ENCODE results near the gene FLT1. TPM values are rescaled to one million over a fixed set of nuclear protein-coding genes. Genes with fewer than 3 reads are reported as not detected.

FLT1 gene
- polyA plus RNA-seq, 4 donors, result 0.45 to 8.8 (median 3.0) TPM

GRCh38 chr13:28513745-28514144 is 18.8 kb upstream of the FLT1 start:
- FAIRE-seq (no peak), DNase-seq (no peak)
- Histone ChIP-seq H3K27me3 (ENCODE audit: control insufficient read depth in 3 of 3, insufficient read depth in 3 of 3, low read length in 3 of 3) (no peaks in the 10 kb centered on the region), H3K4me1 (ENCODE audit: control insufficient read depth in 3 of 3, insufficient read depth in 2 of 3, low read depth in 1 of 3, low read length in 2 of 3) (no peaks in the 10 kb centered on the region), H3K27ac (ENCODE audit: low read depth in 1 of 3, low read length in 2 of 3) (no peak overlapping the region), H3K9me3 (ENCODE audit: control insufficient read depth in 2 of 2, insufficient read depth in 1 of 2, low read depth in 1 of 2, low read length in 1 of 2) (no peaks in the 10 kb centered on the region), H3K4me3 (ENCODE audit: low read depth in 1 of 3, low read length in 3 of 3) (no peak overlapping the region), H3K36me3 (ENCODE audit: control insufficient read depth in 3 of 3, insufficient read depth in 2 of 3, low read depth in 1 of 3, low read length in 3 of 3) (no peaks in the 10 kb centered on the region)
- 90 to 96% (median 92%) methylated on average over 4 of the region's 4 CpGs for WGBS, 3 donors

DNA sequence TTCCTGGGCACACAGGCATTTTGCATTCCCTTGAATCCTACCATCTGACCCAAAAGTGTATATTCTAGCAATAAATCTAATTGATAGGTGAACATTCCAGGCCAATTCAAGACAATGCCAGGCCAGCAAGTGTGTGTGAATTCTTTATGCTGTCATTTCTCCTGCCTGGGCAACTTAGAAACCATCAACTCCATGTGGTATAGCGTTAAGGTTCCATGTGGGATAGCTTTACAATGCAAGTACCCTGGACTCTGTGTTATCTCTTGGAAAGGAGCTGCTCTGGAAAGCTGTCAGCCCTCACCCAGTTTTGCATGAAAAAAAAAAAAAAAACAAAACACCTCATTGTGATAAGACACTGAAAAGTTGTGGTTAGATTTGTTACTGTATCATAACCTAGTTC is 15.6 kb upstream of the FLT1 start:
- no peaks in the 10 kb centered on the region for H3K9me3 ChIP-seq (ENCODE audit: control insufficient read depth in 2 of 2, insufficient read depth in 1 of 2, low read depth in 1 of 2, low read length in 1 of 2)
- FAIRE-seq (no peak), DNase-seq (no peak)
- no peak overlapping the region for H3K4me3 ChIP-seq (ENCODE audit: low read depth in 1 of 3, low read length in 3 of 3)
- H3K27ac ChIP-seq (ENCODE audit: low read depth in 1 of 3, low read length in 2 of 3), result no peak overlapping the region
- no peaks in the 10 kb centered on the region for H3K27me3 ChIP-seq (ENCODE audit: control insufficient read depth in 3 of 3, insufficient read depth in 3 of 3, low read length in 3 of 3)
- WGBS, 3 donors, result 31 to 62% (median 46%) methylated on average over 1 of the region's 1 CpG
- H3K4me1 ChIP-seq (ENCODE audit: control insufficient read depth in 3 of 3, insufficient read depth in 2 of 3, low read depth in 1 of 3, low read length in 2 of 3), result no peaks in the 10 kb centered on the region
- H3K36me3 ChIP-seq (ENCODE audit: control insufficient read depth in 3 of 3, insufficient read depth in 2 of 3, low read depth in 1 of 3, low read length in 3 of 3), result no peaks in the 10 kb centered on the region

DNA sequence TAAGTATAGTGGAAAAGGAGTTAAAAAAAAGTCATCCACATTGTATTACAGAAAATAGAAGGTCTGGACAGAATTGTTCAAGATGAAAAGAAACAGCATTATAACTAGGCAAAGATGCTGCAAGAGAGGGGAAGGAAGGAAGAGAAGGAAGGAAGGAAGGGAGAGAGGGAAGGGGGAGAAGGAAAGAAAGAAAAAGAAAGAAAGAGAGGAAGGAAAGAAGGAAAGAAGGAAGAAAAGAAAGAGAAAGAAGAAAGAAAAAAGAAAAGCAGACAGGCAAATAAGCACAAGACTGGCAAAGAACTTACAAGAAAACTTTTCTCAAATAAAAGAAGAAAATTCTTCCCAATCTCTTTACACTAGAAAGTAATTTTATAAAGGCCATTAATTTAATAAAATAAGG is 15.1 kb upstream of the FLT1 start:
- H3K4me3 ChIP-seq (ENCODE audit: low read depth in 1 of 3, low read length in 3 of 3), result no peak overlapping the region
- DNase-seq (no peak), FAIRE-seq (no peak)
- H3K9me3 ChIP-seq (ENCODE audit: control insufficient read depth in 2 of 2, insufficient read depth in 1 of 2, low read depth in 1 of 2, low read length in 1 of 2), result no peaks in the 10 kb centered on the region
- H3K27me3 ChIP-seq (ENCODE audit: control insufficient read depth in 3 of 3, insufficient read depth in 3 of 3, low read length in 3 of 3), result no peaks in the 10 kb centered on the region
- no peaks in the 10 kb centered on the region for H3K4me1 ChIP-seq (ENCODE audit: control insufficient read depth in 3 of 3, insufficient read depth in 2 of 3, low read depth in 1 of 3, low read length in 2 of 3)
- no peaks in the 10 kb centered on the region for H3K36me3 ChIP-seq (ENCODE audit: control insufficient read depth in 3 of 3, insufficient read depth in 2 of 3, low read depth in 1 of 3, low read length in 3 of 3)
- H3K27ac ChIP-seq (ENCODE audit: low read depth in 1 of 3, low read length in 2 of 3), result no peak overlapping the region

DNA sequence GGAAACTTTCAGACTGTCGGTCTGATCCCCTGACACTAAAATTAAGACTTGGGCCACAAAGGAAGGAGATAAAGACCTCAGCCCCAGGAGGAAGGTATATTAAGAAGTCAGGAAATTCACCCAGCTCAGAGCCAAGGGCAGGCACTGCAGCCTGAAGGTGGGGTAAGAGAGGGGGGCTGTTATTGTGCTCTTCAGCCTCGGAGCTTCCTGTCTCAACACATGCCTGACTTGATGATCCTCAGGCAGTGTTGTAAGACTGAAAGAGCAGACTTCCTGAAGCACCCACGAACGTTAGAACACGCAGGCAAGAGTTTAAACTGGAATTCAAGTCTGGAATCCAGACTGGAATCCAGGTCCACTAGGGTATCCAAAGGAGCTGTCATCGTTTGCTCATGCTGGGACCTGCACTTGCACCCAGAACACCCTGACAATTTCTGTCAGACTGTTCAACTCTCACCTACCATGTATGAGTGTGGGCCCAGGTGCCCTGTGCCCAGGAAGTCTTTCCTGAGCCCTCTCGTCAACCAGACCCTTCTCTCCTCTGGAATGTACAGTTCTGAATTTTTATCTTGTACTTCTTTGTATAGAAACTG is 10.7 kb upstream of the FLT1 start:
- H3K4me1 ChIP-seq (ENCODE audit: control insufficient read depth in 3 of 3, insufficient read depth in 2 of 3, low read depth in 1 of 3, low read length in 2 of 3), result no peaks in the 10 kb centered on the region
- FAIRE-seq (no peak), DNase-seq (no peak)
- 57 to 82% (median 60%) methylated on average over 7 of the region's 7 CpGs for WGBS, 3 donors
- no peak overlapping the region for H3K4me3 ChIP-seq (ENCODE audit: low read depth in 1 of 3, low read length in 3 of 3)
- H3K27me3 ChIP-seq (ENCODE audit: control insufficient read depth in 3 of 3, insufficient read depth in 3 of 3, low read length in 3 of 3), result no peaks in the 10 kb centered on the region
- H3K9me3 ChIP-seq (ENCODE audit: control insufficient read depth in 2 of 2, insufficient read depth in 1 of 2, low read depth in 1 of 2, low read length in 1 of 2), result no peaks in the 10 kb centered on the region
- H3K36me3 ChIP-seq (ENCODE audit: control insufficient read depth in 3 of 3, insufficient read depth in 2 of 3, low read depth in 1 of 3, low read length in 3 of 3), result no peaks in the 10 kb centered on the region
- no peak overlapping the region for H3K27ac ChIP-seq (ENCODE audit: low read depth in 1 of 3, low read length in 2 of 3)

DNA sequence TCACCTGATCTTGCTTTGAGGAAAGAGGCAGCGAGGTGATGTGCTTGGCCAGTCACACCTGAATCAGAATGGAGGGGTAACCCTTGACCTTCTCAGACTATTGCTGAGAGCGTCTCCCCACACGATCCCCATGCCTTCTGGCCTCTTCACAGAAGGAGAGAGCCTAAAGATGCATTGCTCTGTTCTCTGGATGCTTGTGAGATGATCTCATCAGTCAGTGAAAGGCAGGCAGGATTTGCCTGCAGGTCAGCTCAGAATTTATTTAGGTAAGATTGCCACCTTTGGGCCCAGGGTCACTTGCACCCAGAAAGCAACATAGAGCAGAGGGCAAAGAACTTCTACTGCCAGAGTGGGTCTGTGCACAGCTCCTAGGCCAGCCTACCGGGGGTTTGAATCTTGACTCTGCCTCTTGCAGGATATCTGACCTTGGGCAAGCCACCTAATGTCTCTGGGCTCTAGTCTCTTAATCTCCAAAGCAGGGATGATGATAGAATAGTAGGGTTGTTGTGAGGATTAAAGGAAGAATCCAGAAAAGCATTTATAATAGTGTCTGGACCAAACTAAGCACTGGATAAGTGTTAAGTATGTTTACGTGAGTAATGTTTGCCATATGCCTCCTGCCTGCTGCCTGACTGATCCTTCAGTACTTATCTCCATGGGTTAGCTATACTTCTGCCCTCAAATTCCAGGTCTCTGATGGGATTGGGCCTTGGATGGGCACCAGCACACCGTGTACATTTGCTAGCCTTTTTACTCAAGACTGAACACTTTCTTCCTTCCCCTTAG is 8.4 kb upstream of the FLT1 start:
- H3K9me3 ChIP-seq (ENCODE audit: control insufficient read depth in 2 of 2, insufficient read depth in 1 of 2, low read depth in 1 of 2, low read length in 1 of 2), result no peaks in the 10 kb centered on the region
- FAIRE-seq, result no peak
- no peak overlapping the region for H3K27ac ChIP-seq (ENCODE audit: low read depth in 1 of 3, low read length in 2 of 3)
- H3K27me3 ChIP-seq (ENCODE audit: control insufficient read depth in 3 of 3, insufficient read depth in 3 of 3, low read length in 3 of 3), result peaks cover 0 to 5% (median 0%) of the 10 kb centered on the region in 3 donors
- 68 to 73% (median 73%) methylated on average over 6 of the region's 6 CpGs for WGBS, 3 donors
- no peaks in the 10 kb centered on the region for H3K36me3 ChIP-seq (ENCODE audit: control insufficient read depth in 3 of 3, insufficient read depth in 2 of 3, low read depth in 1 of 3, low read length in 3 of 3)
- DNase-seq, result no peak
- H3K4me3 ChIP-seq (ENCODE audit: low read depth in 1 of 3, low read length in 3 of 3), result no peak overlapping the region
- H3K4me1 ChIP-seq (ENCODE audit: control insufficient read depth in 3 of 3, insufficient read depth in 2 of 3, low read depth in 1 of 3, low read length in 2 of 3), result no peaks in the 10 kb centered on the region

DNA sequence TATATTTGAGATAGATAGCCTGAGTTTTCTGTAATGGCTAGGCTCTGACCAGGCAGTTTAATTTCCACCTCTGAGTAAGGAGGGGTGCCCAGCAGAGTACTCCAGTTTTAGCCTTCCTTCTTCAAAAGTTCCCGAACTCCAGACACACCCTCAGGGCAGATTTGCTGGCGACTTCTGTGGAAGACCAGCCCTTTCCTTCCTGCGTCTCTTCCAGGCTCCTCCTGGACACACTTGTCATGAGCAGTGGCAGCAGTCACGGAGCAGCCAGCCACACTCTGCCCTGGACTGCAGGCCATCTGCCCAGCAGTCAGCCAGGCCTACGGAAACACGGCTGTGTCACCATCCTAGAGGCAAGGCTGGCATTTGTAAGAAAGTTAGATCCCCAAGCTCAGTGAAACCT is 6.6 kb upstream of the FLT1 start:
- Histone ChIP-seq H3K27me3 (ENCODE audit: control insufficient read depth in 3 of 3, insufficient read depth in 3 of 3, low read length in 3 of 3) (peaks cover 2 to 14% (median 3%) of the 10 kb centered on the region in 3 donors), H3K4me1 (ENCODE audit: control insufficient read depth in 3 of 3, insufficient read depth in 2 of 3, low read depth in 1 of 3, low read length in 2 of 3) (no peaks in the 10 kb centered on the region), H3K27ac (ENCODE audit: low read depth in 1 of 3, low read length in 2 of 3) (no peak overlapping the region), H3K4me3 (ENCODE audit: low read depth in 1 of 3, low read length in 3 of 3) (no peak overlapping the region), H3K36me3 (ENCODE audit: control insufficient read depth in 3 of 3, insufficient read depth in 2 of 3, low read depth in 1 of 3, low read length in 3 of 3) (no peaks in the 10 kb centered on the region), H3K9me3 (ENCODE audit: control insufficient read depth in 2 of 2, insufficient read depth in 1 of 2, low read depth in 1 of 2, low read length in 1 of 2) (no peaks in the 10 kb centered on the region)
- DNase-seq, result no peak
- FAIRE-seq, result no peak
- WGBS, 3 donors, result 80 to 88% (median 83%) methylated on average over 6 of the region's 6 CpGs

- FAIRE-seq, result no peak
- WGBS, 3 donors, result 76 to 80% (median 79%) methylated on average over 5 of the region's 5 CpGs
- H3K36me3 ChIP-seq (ENCODE audit: control insufficient read depth in 3 of 3, insufficient read depth in 2 of 3, low read depth in 1 of 3, low read length in 3 of 3), result no peaks in the 10 kb centered on the region
Observed at GRCh38 chr13:28499609-28500008, 4.7 kb upstream of the FLT1 start.

DNA sequence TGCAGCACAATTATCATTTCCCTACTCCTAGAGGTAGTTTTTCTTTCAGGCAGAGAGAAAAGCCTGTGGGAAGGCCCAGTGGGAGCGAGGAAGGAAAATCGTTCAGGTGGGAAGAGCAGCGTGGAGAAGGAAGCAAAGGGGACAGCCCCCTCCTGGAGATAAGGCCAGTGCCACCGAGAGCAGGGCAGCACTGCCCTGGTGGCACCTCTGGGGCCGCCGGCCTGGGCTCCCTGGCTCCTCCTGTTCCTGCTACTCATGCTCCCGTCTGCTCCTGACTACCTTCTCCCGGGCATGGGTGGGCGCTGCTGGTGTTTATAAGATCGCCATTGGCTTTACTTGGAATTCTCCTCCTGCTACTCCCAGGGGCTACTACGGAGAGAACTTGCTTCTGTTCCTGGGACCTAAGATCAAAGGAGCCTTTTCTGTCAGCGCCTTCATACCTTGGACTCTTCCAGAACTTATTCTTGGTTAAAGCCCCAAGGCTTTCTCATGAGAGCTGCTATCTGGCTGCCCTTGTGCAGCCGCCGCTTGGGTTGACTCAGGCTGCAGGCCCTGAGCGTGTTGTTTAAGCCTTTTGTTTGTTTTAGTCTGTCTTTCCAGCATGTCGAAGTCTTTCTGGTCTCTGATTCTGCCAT is 3.7 kb upstream of the FLT1 start:
- Histone ChIP-seq H3K9me3 (ENCODE audit: control insufficient read depth in 2 of 2, insufficient read depth in 1 of 2, low read depth in 1 of 2, low read length in 1 of 2) (no peaks in the 10 kb centered on the region), H3K27ac (ENCODE audit: low read depth in 1 of 3, low read length in 2 of 3) (no peak overlapping the region), H3K4me1 (ENCODE audit: control insufficient read depth in 3 of 3, insufficient read depth in 2 of 3, low read depth in 1 of 3, low read length in 2 of 3) (peaks cover 0 to 7% (median 0%) of the 10 kb centered on the region in 3 donors), H3K27me3 (ENCODE audit: control insufficient read depth in 3 of 3, insufficient read depth in 3 of 3, low read length in 3 of 3) (peaks cover 21 to 40% (median 25%) of the 10 kb centered on the region in 3 donors), H3K4me3 (ENCODE audit: low read depth in 1 of 3, low read length in 3 of 3) (no peak overlapping the region), H3K36me3 (ENCODE audit: control insufficient read depth in 3 of 3, insufficient read depth in 2 of 3, low read depth in 1 of 3, low read length in 3 of 3) (no peaks in the 10 kb centered on the region)
- FAIRE-seq (no peak), DNase-seq (no peak)
- WGBS, 3 donors, result 80 to 84% (median 80%) methylated on average over 16 of the region's 16 CpGs

More at GRCh38 chr13:28499609-28500008, 4.7 kb upstream of the FLT1 start:
- H3K4me1 ChIP-seq (ENCODE audit: control insufficient read depth in 3 of 3, insufficient read depth in 2 of 3, low read depth in 1 of 3, low read length in 2 of 3), result no peaks in the 10 kb centered on the region
- DNase-seq, result no peak
- H3K4me3 ChIP-seq (ENCODE audit: low read depth in 1 of 3, low read length in 3 of 3), result no peak overlapping the region
- peaks cover 14 to 31% (median 18%) of the 10 kb centered on the region in 3 donors for H3K27me3 ChIP-seq (ENCODE audit: control insufficient read depth in 3 of 3, insufficient read depth in 3 of 3, low read length in 3 of 3)
- no peaks in the 10 kb centered on the region for H3K9me3 ChIP-seq (ENCODE audit: control insufficient read depth in 2 of 2, insufficient read depth in 1 of 2, low read depth in 1 of 2, low read length in 1 of 2)
- no peak overlapping the region for H3K27ac ChIP-seq (ENCODE audit: low read depth in 1 of 3, low read length in 2 of 3)

Measured in small intestine (tissue), 7 donors.